ENCODE results near the gene DIS3L. TPM values are rescaled to one million over a fixed set of nuclear protein-coding genes. Genes with fewer than 3 reads are reported as not detected.
A peak's percentile ranks its signal among the peaks of the same experiment; 100 is the strongest.

Gene DIS3L
- total and polyA plus RNA-seq, 2 of the 13 experiments (the other 11 are each of a cell fraction or from before 2014, with no cell fraction given) = 21.0 to 50.5 TPM

GRCh38 chr15:66293419-66294156 lies at the start of gene DIS3L (continued):
- no peak for TF ChIP-seq NFE2L1 (CRISPR knock-in tag; IDR thresholded peaks at IDR 0.05; ENCODE audit: borderline replicate concordance)
- no peak for TF ChIP-seq MTERF4 (CRISPR knock-in tag; IDR thresholded peaks at IDR 0.05)
- peak; percentile 72 for TF ChIP-seq ZNF563 (CRISPR knock-in tag; IDR thresholded peaks at IDR 0.05)
- no peak for TF ChIP-seq PRPF4 (IDR thresholded peaks at IDR 0.05; ENCODE audit: low read depth, low read length, poor library complexity, severe bottlenecking)
- no peak for TF ChIP-seq BCLAF1 (IDR thresholded peaks at IDR 0.05)
- TF ChIP-seq ZNF280D (CRISPR knock-in tag; IDR thresholded peaks at IDR 0.05) = no peak
- no peak for TF ChIP-seq ZNF468 (CRISPR knock-in tag; IDR thresholded peaks at IDR 0.05)
- TF ChIP-seq ZNF142 (CRISPR knock-in tag; IDR thresholded peaks at IDR 0.05) = no peak
- no peak for TF ChIP-seq ZNF841 (CRISPR knock-in tag; IDR thresholded peaks at IDR 0.05; ENCODE audit: borderline replicate concordance)
- TF ChIP-seq PBX3 (CRISPR knock-in tag; IDR thresholded peaks at IDR 0.05; ENCODE audit: borderline replicate concordance) = 0 out of 2 replicates have a peak, but pooled peaks have one; percentile 24
- no peak for TF ChIP-seq ZNF878 (CRISPR knock-in tag; IDR thresholded peaks at IDR 0.05)
- peak; percentile 85 for TF ChIP-seq PHF8 (CRISPR knock-in tag; IDR thresholded peaks at IDR 0.05)

Measured in HepG2 (cell line).